Common myeloid progenitor, CD34-positive (primary cell): ENCODE measurements around the gene MAPRE3. TPM values are rescaled to one million over a fixed set of nuclear protein-coding genes. Genes with fewer than 3 reads are reported as not detected.
"Not testable (repeated sequence)": the region's sequence is repeated elsewhere in the genome, so short reads cannot be mapped to it uniquely, and the experiment has no call there.

Source experiments
- CTCF ChIA-PET: fragments of 350-600 bp; sonication (Branson Sonifier 250); formaldehyde crosslinking; loops from one replicate; lab custom pipeline; 2021; ENCODE audit warnings: antibody characterized with exemption; lab: Charles Lee
- POLR2A ChIA-PET: fragments of 350-600 bp; sonication (Branson Sonifier 250); formaldehyde crosslinking; loops from one replicate; lab custom pipeline; 2021; ENCODE audit warnings: antibody characterized with exemption; lab: Charles Lee
- DNase-seq, 3 donors: peaks; one replicate each; pipeline versions ENCODE4 v3.0.0 to v3.0.0-alpha.2; 2013
- H3K27ac ChIP-seq, 2 experiments: 1 replicate in 1 of 2; 2 replicates in 1 of 2; pipeline ENCODE4 v1.7.0; 2013; ENCODE audit warnings: inconsistent platforms in 2 of 2, low read length in 2 of 2, mild to moderate bottlenecking in 2 of 2, low read depth in 1 of 2, moderate library complexity in 1 of 2; ENCODE audit not compliant: severe bottlenecking in 2 of 2, insufficient read depth in 1 of 2, poor library complexity in 1 of 2
- H3K27me3 ChIP-seq, 5 experiments: replicated peaks in 2 of 5; 1 replicate in 3 of 5; 2 replicates in 2 of 5; pipeline versions ENCODE4 v1.6.1 to v1.7.0; 2013; ENCODE audit warnings: low read length in 4 of 5, mild to moderate bottlenecking in 2 of 5, moderate library complexity in 2 of 5, inconsistent platforms in 1 of 5; ENCODE audit not compliant: insufficient read depth in 5 of 5, control insufficient read depth in 4 of 5
- H3K36me3 ChIP-seq, 4 experiments: 1 replicate in 2 of 4; 2 replicates in 2 of 4; pipeline versions ENCODE4 v1.6.1 to v1.7.0; 2013; ENCODE audit warnings: low read length in 3 of 4, control low read depth in 1 of 4, mild to moderate bottlenecking in 1 of 4; ENCODE audit not compliant: control insufficient read depth in 4 of 4, insufficient read depth in 4 of 4
- H3K4me1 ChIP-seq, 4 experiments: 1 replicate in 3 of 4; 2 replicates in 1 of 4; pipeline versions ENCODE4 v1.6.1 to v1.7.1; 2013; ENCODE audit warnings: low read length in 3 of 4, mild to moderate bottlenecking in 3 of 4, control low read depth in 1 of 4, inconsistent platforms in 1 of 4, moderate library complexity in 1 of 4; ENCODE audit not compliant: control insufficient read depth in 4 of 4, insufficient read depth in 4 of 4; ENCODE audit errors: control extremely low read depth in 1 of 4
- H3K4me3 ChIP-seq, 7 experiments: 1 replicate in 4 of 7; 2 replicates in 3 of 7; pipeline versions ENCODE4 v1.5.1 to v1.7.0; 2013; ENCODE audit warnings: mild to moderate bottlenecking in 7 of 7, low read length in 6 of 7, moderate library complexity in 6 of 7, inconsistent platforms in 2 of 7, low read depth in 2 of 7, control low read depth in 1 of 7; ENCODE audit not compliant: insufficient read depth in 4 of 7, control insufficient read depth in 1 of 7; ENCODE audit errors: extremely low read depth in 1 of 7
- H3K9me3 ChIP-seq, 5 experiments: 1 replicate in 4 of 5; 2 replicates in 1 of 5; pipeline versions ENCODE4 v1.6.1 to v1.7.1; 2013; ENCODE audit warnings: low read length in 4 of 5, mild to moderate bottlenecking in 2 of 5, inconsistent platforms in 1 of 5, low read depth in 1 of 5, moderate library complexity in 1 of 5; ENCODE audit not compliant: control insufficient read depth in 4 of 5, insufficient read depth in 2 of 5; ENCODE audit errors: control extremely low read depth in 1 of 5
- WGBS: methylation state at CpG from one replicate; pipeline ENCODE4 v1.1.5; 2013; ENCODE audit not compliant: insufficient coverage; 5-methylcytosine and 5-hydroxymethylcytosine counted together
- polyA plus RNA-seq: library from polyadenylated mRNA; unstranded; fragments of 120-200 nt; gene quantifications from one replicate; pipeline ENCODE4 v1.2.1, GENCODE V29; 2013

Gene MAPRE3
- 8.4 TPM for polyA plus RNA-seq

- ChIA-PET POLR2A (no interaction called here), CTCF (interaction anchor here (0.7 to 14.2 kb wide), 3 partner anchors 12 to 75 kb away, joined by 4 to 319 read pairs (median 25); no protein-coding TSS in a partner anchor)
- H3K36me3 ChIP-seq = no peaks in the 10 kb centered on the region
- H3K27me3 ChIP-seq = peaks cover 0 to 32% (median 0%) of the 10 kb centered on the region in 5 experiments
- no peaks in the 10 kb centered on the region for H3K9me3 ChIP-seq
- peak; percentile 86 to 95 (median 93) for DNase-seq
- H3K4me3 ChIP-seq = peak within 1 kb of the TSS; percentile 4 to 78 (median 64)
- WGBS = 0% methylated on average over 50 of the region's 69 CpGs
- H3K27ac ChIP-seq = peak within 1 kb of the TSS in 1 of 2 experiments; percentile 31
- peaks cover 0 to 25% (median 17%) of the 10 kb centered on the region in 4 experiments for H3K4me1 ChIP-seq
These were observed at the start of gene MAPRE3 for GRCh38 chr2:26970244-26970927. MAPRE3 (plus strand) TSS chr2:26970637; CDS start chr2:27022219, 51,582 bp downstream.

- no peak overlapping the region for H3K4me3 ChIP-seq
- DNase-seq = no peak
- no peak overlapping the region for H3K27ac ChIP-seq
- H3K9me3 ChIP-seq = no peaks in the 10 kb centered on the region
- 89% methylated on average over 4 of the region's 5 CpGs for WGBS
- peaks cover 0 to 11% (median 5%) of the 10 kb centered on the region in 4 experiments for H3K4me1 ChIP-seq
- H3K36me3 ChIP-seq = no peaks in the 10 kb centered on the region
- peaks cover 0 to 2% (median 0%) of the 10 kb centered on the region in 5 experiments for H3K27me3 ChIP-seq
- CTCF ChIA-PET = interaction anchor here (1.0 to 3.6 kb wide), 8 partner anchors 9 to 81 kb away, joined by 3 to 53 read pairs (median 5); partner anchors contain the start of gene DPYSL5
- POLR2A ChIA-PET = no interaction called here
These were observed 49.1 kb upstream of the MAPRE3 start for GRCh38 chr2:26921323-26921722.

GRCh38 chr2:26922405-26923188 is 47.8 kb upstream of the MAPRE3 start:
- Histone ChIP-seq H3K9me3 (no peaks in the 10 kb centered on the region), H3K4me3 (no peak overlapping the region), H3K27me3 (peaks cover 0 to 2% (median 0%) of the 10 kb centered on the region in 5 experiments), H3K4me1 (peaks cover 0 to 6% (median 3%) of the 10 kb centered on the region in 4 experiments), H3K27ac (no peak overlapping the region), H3K36me3 (no peaks in the 10 kb centered on the region)
- DNase-seq = peak; percentile 61 to 78 (median 75)
- ChIA-PET POLR2A (no interaction called here), CTCF (interaction anchor here (0.6 to 3.6 kb wide), 29 partner anchors 10 to 268 kb away, joined by 3 to 53 read pairs (median 4); partner anchors contain the start of gene DPYSL5)
- WGBS = 8% methylated on average over 5 of the region's 8 CpGs

GRCh38 chr2:26923189-26923466 is 47.3 kb upstream of the MAPRE3 start:
- DNase-seq, H3K27me3 ChIP-seq, POLR2A ChIA-PET, H3K4me1 ChIP-seq, H3K4me3 ChIP-seq, H3K36me3 ChIP-seq, H3K9me3 ChIP-seq, H3K27ac ChIP-seq: not testable (repeated sequence)
- WGBS = 100% methylated on average over 1 of the region's 1 CpG
- CTCF ChIA-PET = interaction anchor here (0.9 to 3.6 kb wide), 19 partner anchors 9 to 134 kb away, joined by 3 to 53 read pairs (median 5); partner anchors contain the start of gene DPYSL5

GRCh38 chr2:26924731-26925099 is 45.7 kb upstream of the MAPRE3 start:
- no peaks in the 10 kb centered on the region for H3K36me3 ChIP-seq
- ChIA-PET POLR2A (no interaction called here), CTCF (interaction anchor here (1.2 kb wide), 1 partner anchor 78 kb away, joined by 9 read pairs; no protein-coding TSS in a partner anchor)
- DNase-seq = no peak
- H3K27me3 ChIP-seq = peaks cover 0 to 2% (median 0%) of the 10 kb centered on the region in 5 experiments
- H3K9me3 ChIP-seq = no peaks in the 10 kb centered on the region
- no peak overlapping the region for H3K4me3 ChIP-seq
- 97% methylated on average over 14 of the region's 14 CpGs for WGBS
- peaks cover 0 to 6% (median 2%) of the 10 kb centered on the region in 4 experiments for H3K4me1 ChIP-seq
- H3K27ac ChIP-seq = no peak overlapping the region

GRCh38 chr2:26925100-26925791 is 45.2 kb upstream of the MAPRE3 start:
- no peak for DNase-seq
- Histone ChIP-seq H3K4me1 (peaks cover 0 to 6% (median 2%) of the 10 kb centered on the region in 4 experiments), H3K9me3 (no peaks in the 10 kb centered on the region), H3K27me3 (peaks cover 0 to 2% (median 0%) of the 10 kb centered on the region in 5 experiments), H3K4me3 (no peak overlapping the region), H3K36me3 (no peaks in the 10 kb centered on the region), H3K27ac (no peak overlapping the region)
- ChIA-PET POLR2A (no interaction called here), CTCF (interaction anchor here (1.0 to 1.2 kb wide), 2 partner anchors 59 to 79 kb away, joined by 3 to 9 read pairs; no protein-coding TSS in a partner anchor)
- WGBS = 94% methylated on average over 6 of the region's 9 CpGs
